Liver (tissue), 3 donors: Measurements from ENCODE around the gene TPSB2.
"Not testable (repeated sequence)": the region's sequence is repeated elsewhere in the genome, so short reads cannot be mapped to it uniquely, and the experiment has no call there.

Experiments
- ATF3 ChIP-seq: IDR thresholded peaks from 2 replicates; pipeline ENCODE4 v1.6.1; 2016; ENCODE audit warnings: antibody characterized with exemption
- CTCF ChIP-seq: fragments of 150-350 bp; IDR thresholded peaks from 2 replicates; pipeline ENCODE4 v1.5.1; 2017; ENCODE audit warnings: improper control_type of control experiment, low read depth, low read length; ENCODE audit not compliant: missing input control
- FOXA1 ChIP-seq: IDR thresholded peaks from 2 replicates; pipeline ENCODE4 v1.6.1; 2016; ENCODE audit warnings: antibody characterized with exemption
- GABPA ChIP-seq, 2 donors: IDR thresholded peaks in 1 of 2; conservative IDR thresholded peaks in 1 of 2; 2 replicates each; pipeline ENCODE4 v1.6.1; 2016; ENCODE audit warnings: antibody characterized with exemption in 2 of 2, mild to moderate bottlenecking in 1 of 2, moderate library complexity in 1 of 2
- MAX ChIP-seq: IDR thresholded peaks from 2 replicates; pipeline ENCODE4 v1.6.1; 2016; ENCODE audit warnings: antibody characterized with exemption
- NR2F2 ChIP-seq: IDR thresholded peaks from 2 replicates; pipeline ENCODE4 v1.6.1; 2016; ENCODE audit warnings: antibody characterized with exemption
- RAD21 ChIP-seq, 2 donors: IDR thresholded peaks; 2 replicates each; pipeline ENCODE4 v1.6.1; 2016; ENCODE audit warnings: antibody characterized with exemption in 2 of 2, mild to moderate bottlenecking in 2 of 2
- SP1 ChIP-seq: IDR thresholded peaks from 2 replicates; pipeline ENCODE4 v1.6.1; 2018; ENCODE audit warnings: antibody characterized with exemption, mild to moderate bottlenecking
- TAF1 ChIP-seq: conservative IDR thresholded peaks from 2 replicates; pipeline ENCODE4 v1.6.1; 2016; ENCODE audit warnings: antibody characterized with exemption, mild to moderate bottlenecking
- YY1 ChIP-seq: IDR thresholded peaks from 2 replicates; pipeline ENCODE4 v1.6.1; 2016; ENCODE audit warnings: antibody characterized with exemption, mild to moderate bottlenecking
- TF ChIP-seq, protein P1 (sequence below): IDR thresholded peaks from 2 replicates; pipeline ENCODE4 v1.6.1; 2016; ENCODE audit warnings: antibody characterized with exemption, mild to moderate bottlenecking
- donor health status: healthy.
- donor health status: healthy.

GRCh38 chr16:1254821-1255220 lies 24.8 kb upstream of the TPSB2 start:
- TF ChIP-seq CTCF; FOXA1; GABPA (IDR thresholded peaks at IDR 0.05 in 1 of 2, conservative IDR thresholded peaks at IDR 0.05 in 1 of 2); YY1; RAD21 (IDR thresholded peaks at IDR 0.05); ATF3; SP1; TAF1; NR2F2; MAX: not testable (repeated sequence)
- TF ChIP-seq, protein P1, sequence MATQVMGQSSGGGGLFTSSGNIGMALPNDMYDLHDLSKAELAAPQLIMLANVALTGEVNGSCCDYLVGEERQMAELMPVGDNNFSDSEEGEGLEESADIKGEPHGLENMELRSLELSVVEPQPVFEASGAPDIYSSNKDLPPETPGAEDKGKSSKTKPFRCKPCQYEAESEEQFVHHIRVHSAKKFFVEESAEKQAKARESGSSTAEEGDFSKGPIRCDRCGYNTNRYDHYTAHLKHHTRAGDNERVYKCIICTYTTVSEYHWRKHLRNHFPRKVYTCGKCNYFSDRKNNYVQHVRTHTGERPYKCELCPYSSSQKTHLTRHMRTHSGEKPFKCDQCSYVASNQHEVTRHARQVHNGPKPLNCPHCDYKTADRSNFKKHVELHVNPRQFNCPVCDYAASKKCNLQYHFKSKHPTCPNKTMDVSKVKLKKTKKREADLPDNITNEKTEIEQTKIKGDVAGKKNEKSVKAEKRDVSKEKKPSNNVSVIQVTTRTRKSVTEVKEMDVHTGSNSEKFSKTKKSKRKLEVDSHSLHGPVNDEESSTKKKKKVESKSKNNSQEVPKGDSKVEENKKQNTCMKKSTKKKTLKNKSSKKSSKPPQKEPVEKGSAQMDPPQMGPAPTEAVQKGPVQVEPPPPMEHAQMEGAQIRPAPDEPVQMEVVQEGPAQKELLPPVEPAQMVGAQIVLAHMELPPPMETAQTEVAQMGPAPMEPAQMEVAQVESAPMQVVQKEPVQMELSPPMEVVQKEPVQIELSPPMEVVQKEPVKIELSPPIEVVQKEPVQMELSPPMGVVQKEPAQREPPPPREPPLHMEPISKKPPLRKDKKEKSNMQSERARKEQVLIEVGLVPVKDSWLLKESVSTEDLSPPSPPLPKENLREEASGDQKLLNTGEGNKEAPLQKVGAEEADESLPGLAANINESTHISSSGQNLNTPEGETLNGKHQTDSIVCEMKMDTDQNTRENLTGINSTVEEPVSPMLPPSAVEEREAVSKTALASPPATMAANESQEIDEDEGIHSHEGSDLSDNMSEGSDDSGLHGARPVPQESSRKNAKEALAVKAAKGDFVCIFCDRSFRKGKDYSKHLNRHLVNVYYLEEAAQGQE: not testable (repeated sequence)
